Skeletal muscle tissue (tissue), 4 donors: ENCODE results near the gene SCP2D1. TPM values are rescaled to one million over a fixed set of nuclear protein-coding genes. Genes with fewer than 3 reads are reported as not detected.

Experiments used
- H3K27ac ChIP-seq: one replicate; pipeline ENCODE4 v1.7.0; 2013; ENCODE audit warnings: mild to moderate bottlenecking, low read depth, low read length, inconsistent platforms
- H3K27me3 ChIP-seq, 3 donors: one replicate each; pipeline ENCODE4 v1.7.0; 2013; ENCODE audit warnings: low read length in 3 of 3; ENCODE audit not compliant: control insufficient read depth in 3 of 3, insufficient read depth in 3 of 3
- H3K36me3 ChIP-seq, 3 donors: one replicate each; pipeline ENCODE4 v1.7.0; 2013; ENCODE audit warnings: low read length in 3 of 3; ENCODE audit not compliant: control insufficient read depth in 3 of 3, insufficient read depth in 3 of 3
- H3K4me1 ChIP-seq, 3 donors: one replicate each; pipeline ENCODE4 v1.7.0; 2013; ENCODE audit warnings: low read length in 3 of 3, mild to moderate bottlenecking in 3 of 3; ENCODE audit not compliant: control insufficient read depth in 3 of 3, insufficient read depth in 3 of 3
- H3K4me3 ChIP-seq, 3 donors: one replicate each; pipeline ENCODE4 v1.7.0; 2013; ENCODE audit warnings: low read length in 3 of 3
- H3K9ac ChIP-seq, 3 donors: one replicate each; pipeline ENCODE4 v1.7.0; 2013; ENCODE audit warnings: low read length in 3 of 3, mild to moderate bottlenecking in 3 of 3, moderate library complexity in 2 of 3, low read depth in 1 of 3
- H3K9me3 ChIP-seq, 3 donors: one replicate each; pipeline ENCODE4 v1.7.0; 2013; ENCODE audit warnings: low read length in 3 of 3; ENCODE audit not compliant: control insufficient read depth in 3 of 3
- total RNA-seq: library from RNA; depleted of rRNA; stranded (reverse); fragments of >200 nt; gene quantifications from one replicate; pipeline ENCODE4 v1.2.3, GENCODE V29; 2014
- donor health status: Osteomylitis.

SCP2D1 gene
- total RNA-seq, 1 donor from 2014 or later = not detected

- H3K27ac ChIP-seq = no peak overlapping the region
- H3K4me3 ChIP-seq = no peak overlapping the region
- H3K36me3 ChIP-seq = no peaks in the 10 kb centered on the region
- H3K9ac ChIP-seq = no peak overlapping the region
- H3K4me1 ChIP-seq = no peaks in the 10 kb centered on the region
- no peaks in the 10 kb centered on the region for H3K27me3 ChIP-seq
- H3K9me3 ChIP-seq = peaks cover 0 to 4% (median 0%) of the 10 kb centered on the region in 3 donors
Observed at GRCh38 chr20:18857640-18858039, 44.1 kb downstream of the SCP2D1 start.

GRCh38 chr20:18858816-18859215, 45.2 kb downstream of the SCP2D1 start:
- no peak overlapping the region for H3K27ac ChIP-seq
- no peak overlapping the region for H3K9ac ChIP-seq
- H3K27me3 ChIP-seq = no peaks in the 10 kb centered on the region
- H3K36me3 ChIP-seq = no peaks in the 10 kb centered on the region
- no peak overlapping the region for H3K4me3 ChIP-seq
- H3K9me3 ChIP-seq = peaks cover 0 to 4% (median 0%) of the 10 kb centered on the region in 3 donors
- H3K4me1 ChIP-seq = no peaks in the 10 kb centered on the region

Other genes with a start within 250 kb of the SCP2D1 start
- 126 TPM for gene SMIM26, start 246.4 kb upstream of the SCP2D1 start, total RNA-seq
- 21.4 TPM for gene DTD1, start 225.7 kb upstream of the SCP2D1 start, total RNA-seq